MM.1S (cell line): ENCODE measurements around the gene HSPA1A.
"Not testable (repeated sequence)": the region's sequence is repeated elsewhere in the genome, so short reads cannot be mapped to it uniquely, and the experiment has no call there.

Source experiments
- DNase-seq: peaks from one replicate; pipeline ENCODE4 v3.0.0-alpha.2; 2015
- H2AFZ ChIP-seq: fragments of 300-600 bp; sonication (generic); 2 replicates; pipeline ENCODE4 v1.6.0; 2016; ENCODE audit warnings: antibody characterized with exemption, low read length
- H3F3A ChIP-seq: fragments of 300-600 bp; sonication (generic); 2 replicates; pipeline ENCODE4 v1.6.1; 2016; ENCODE audit warnings: mild to moderate bottlenecking, antibody characterized with exemption, low read length, moderate library complexity, mixed read lengths; ENCODE audit not compliant: insufficient read depth
- H3K27ac ChIP-seq: fragments of 300-600 bp; sonication (generic); 2 replicates; pipeline ENCODE4 v1.5.1; 2016; ENCODE audit warnings: mild to moderate bottlenecking, low read length
- H3K27me3 ChIP-seq: fragments of 300-600 bp; sonication (generic); replicated peaks from 2 replicates; pipeline ENCODE4 v1.6.0; 2016; ENCODE audit warnings: low read length; ENCODE audit not compliant: insufficient read depth
- H3K36me3 ChIP-seq: fragments of 300-600 bp; sonication (generic); replicated peaks from 2 replicates; pipeline ENCODE4 v1.6.1; 2016; ENCODE audit warnings: mild to moderate bottlenecking, low read length, mixed read lengths; ENCODE audit not compliant: insufficient read depth
- H3K4me1 ChIP-seq: fragments of 300-600 bp; sonication (generic); 2 replicates; pipeline ENCODE4 v1.6.1; 2016; ENCODE audit warnings: low read length, mixed read lengths
- H3K4me2 ChIP-seq: fragments of 300-600 bp; sonication (generic); 2 replicates; pipeline ENCODE4 v1.6.0; 2016; ENCODE audit warnings: low read depth, low read length
- H3K4me3 ChIP-seq: fragments of 300-600 bp; sonication (generic); 2 replicates; pipeline ENCODE4 v1.5.1; 2016; ENCODE audit warnings: low read length, mixed read lengths
- H3K79me2 ChIP-seq: fragments of 300-600 bp; sonication (generic); 2 replicates; pipeline ENCODE4 v1.6.1; 2016; ENCODE audit warnings: mixed run types, low read length, mixed read lengths
- H3K9ac ChIP-seq: fragments of 300-600 bp; sonication (generic); 2 replicates; pipeline ENCODE4 v1.6.1; 2016; ENCODE audit warnings: low read length, mixed read lengths
- H3K9me2 ChIP-seq: fragments of 300-600 bp; sonication (generic); replicated peaks from 2 replicates; pipeline ENCODE4 v1.6.1; 2016; ENCODE audit warnings: mild to moderate bottlenecking, low read length, mixed read lengths; ENCODE audit not compliant: insufficient read depth
- H3K9me3 ChIP-seq: fragments of 300-600 bp; sonication (generic); replicated peaks from 2 replicates; pipeline ENCODE4 v1.6.1; 2016; ENCODE audit warnings: mild to moderate bottlenecking, low read length, mixed read lengths; ENCODE audit not compliant: insufficient read depth
- H4K20me1 ChIP-seq: fragments of 300-600 bp; sonication (generic); 2 replicates; pipeline ENCODE4 v1.6.1; 2016; ENCODE audit warnings: mild to moderate bottlenecking, low read length, moderate library complexity, mixed read lengths; ENCODE audit not compliant: insufficient read depth
- EZH2 ChIP-seq: fragments of 300-600 bp; sonication (generic); optimal IDR thresholded peaks from 2 replicates; pipeline ENCODE3; 2017; ENCODE audit warnings: low read depth, mild to moderate bottlenecking, antibody characterized with exemption, low read length, mixed read lengths
- EZH2phosphoT487 ChIP-seq: fragments of 300-600 bp; sonication (generic); IDR thresholded peaks from 2 replicates; pipeline ENCODE4 v1.6.1; 2018; ENCODE audit warnings: antibody characterized with exemption, low read length
- TF ChIP-seq, protein P1 (sequence below): fragments of 300-600 bp; sonication (generic); IDR thresholded peaks from 2 replicates; pipeline ENCODE4 v1.5.1; 2016; ENCODE audit warnings: antibody characterized with exemption, low read length, mixed read lengths

HSPA1A gene

DNA sequence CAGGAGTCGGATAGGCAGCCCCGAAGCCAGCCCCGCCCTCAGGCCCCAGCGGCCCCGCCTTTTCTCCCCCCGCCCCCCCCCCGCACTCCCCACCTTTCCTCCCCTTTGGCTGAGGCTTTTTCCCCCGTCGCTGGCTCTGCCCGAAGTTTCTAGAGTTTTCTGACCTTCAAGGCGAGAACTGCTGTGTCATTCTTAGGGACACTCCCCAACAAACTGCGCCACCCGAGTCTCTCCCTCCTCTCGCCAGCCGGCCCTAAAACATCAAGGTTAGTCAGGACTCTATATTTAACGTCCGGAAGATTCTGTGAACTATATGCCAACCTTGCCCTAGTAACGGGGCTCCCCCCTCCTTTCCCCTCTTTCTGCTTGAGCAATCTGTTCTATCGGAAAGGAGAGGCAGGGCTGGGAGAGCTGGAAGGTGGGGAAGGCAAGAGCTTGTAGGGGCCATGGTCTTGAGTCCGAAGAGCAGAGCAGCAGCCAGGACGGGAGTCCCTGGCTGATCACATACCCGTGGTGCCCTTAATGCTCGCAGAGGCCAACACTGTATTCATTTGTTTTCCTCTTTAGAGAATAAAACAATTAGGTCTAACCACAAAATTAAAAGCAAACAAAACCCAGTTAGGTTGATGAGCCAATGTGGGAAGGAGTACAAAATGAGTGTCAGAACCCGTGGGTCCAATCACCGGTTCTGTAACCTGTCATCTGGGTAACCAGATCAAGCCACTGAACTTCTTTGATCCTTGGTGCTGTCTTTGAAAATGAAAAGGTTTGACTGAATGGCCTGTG lies 6.9 kb downstream of the HSPA1A start:
- Histone ChIP-seq H3K79me2 (peaks cover 6% of the 10 kb centered on the region), H3K9me3 (no peaks in the 10 kb centered on the region), H3K27me3 (no peaks in the 10 kb centered on the region), H3K36me3 (no peaks in the 10 kb centered on the region), H3K4me2 (peak overlapping the region; percentile 81), H4K20me1 (no peaks in the 10 kb centered on the region), H2AFZ (peak overlapping the region; percentile 91), H3K4me1 (peaks cover 19% of the 10 kb centered on the region; the same call in 1 of the 2 replicates), H3K27ac (peak overlapping the region; percentile 96), H3K9me2 (no peaks in the 10 kb centered on the region), H3K9ac (peak overlapping the region; percentile 88), H3K4me3 (peak overlapping the region; percentile 93), H3F3A (peaks cover 25% of the 10 kb centered on the region)
- DNase-seq, result peak; percentile 86
- TF ChIP-seq EZH2phosphoT487 (no peak), EZH2 (no peak)
- TF ChIP-seq, protein P1, sequence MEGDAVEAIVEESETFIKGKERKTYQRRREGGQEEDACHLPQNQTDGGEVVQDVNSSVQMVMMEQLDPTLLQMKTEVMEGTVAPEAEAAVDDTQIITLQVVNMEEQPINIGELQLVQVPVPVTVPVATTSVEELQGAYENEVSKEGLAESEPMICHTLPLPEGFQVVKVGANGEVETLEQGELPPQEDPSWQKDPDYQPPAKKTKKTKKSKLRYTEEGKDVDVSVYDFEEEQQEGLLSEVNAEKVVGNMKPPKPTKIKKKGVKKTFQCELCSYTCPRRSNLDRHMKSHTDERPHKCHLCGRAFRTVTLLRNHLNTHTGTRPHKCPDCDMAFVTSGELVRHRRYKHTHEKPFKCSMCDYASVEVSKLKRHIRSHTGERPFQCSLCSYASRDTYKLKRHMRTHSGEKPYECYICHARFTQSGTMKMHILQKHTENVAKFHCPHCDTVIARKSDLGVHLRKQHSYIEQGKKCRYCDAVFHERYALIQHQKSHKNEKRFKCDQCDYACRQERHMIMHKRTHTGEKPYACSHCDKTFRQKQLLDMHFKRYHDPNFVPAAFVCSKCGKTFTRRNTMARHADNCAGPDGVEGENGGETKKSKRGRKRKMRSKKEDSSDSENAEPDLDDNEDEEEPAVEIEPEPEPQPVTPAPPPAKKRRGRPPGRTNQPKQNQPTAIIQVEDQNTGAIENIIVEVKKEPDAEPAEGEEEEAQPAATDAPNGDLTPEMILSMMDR, result no peak

DNA sequence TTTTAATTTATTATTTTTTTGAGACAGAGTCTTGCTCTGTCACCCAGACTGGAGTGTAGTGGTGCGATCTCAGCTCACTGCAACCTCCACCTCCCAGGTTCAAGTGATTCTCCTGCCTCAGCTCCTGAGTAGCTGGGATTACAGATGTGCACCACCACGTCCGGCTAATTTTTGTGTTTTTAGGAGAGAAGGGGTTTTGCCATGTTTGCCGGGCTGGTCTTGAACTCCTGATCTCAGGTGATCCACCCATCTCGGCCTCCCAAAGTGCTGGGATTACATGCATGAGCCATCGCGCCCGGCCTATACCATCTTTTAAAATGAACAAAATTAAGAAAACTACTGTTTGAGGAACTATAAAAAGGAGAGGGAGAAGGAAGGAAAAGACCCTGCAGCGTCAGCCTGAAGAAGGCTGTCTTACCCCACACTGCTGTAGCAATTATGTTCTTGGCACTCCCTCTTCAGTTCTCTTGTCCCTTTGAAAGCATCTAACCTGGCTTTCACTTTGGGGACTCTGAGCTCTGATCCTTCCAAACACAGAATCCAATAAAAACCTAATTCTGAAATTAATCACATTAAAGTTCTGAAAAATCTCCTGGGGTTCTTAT lies 8.4 kb downstream of the HSPA1A start:
- H3K27ac ChIP-seq, H3K4me2 ChIP-seq, H3K4me3 ChIP-seq, H4K20me1 ChIP-seq, H3K9me3 ChIP-seq, DNase-seq, H3K27me3 ChIP-seq, H3K36me3 ChIP-seq, H3K9ac ChIP-seq, H2AFZ ChIP-seq, H3K9me2 ChIP-seq: not testable (repeated sequence)
- Histone ChIP-seq H3K79me2 (peaks cover 11% of the 10 kb centered on the region), H3F3A (peaks cover 25% of the 10 kb centered on the region), H3K4me1 (peaks cover 19% of the 10 kb centered on the region; the same call in 1 of the 2 replicates)

DNA sequence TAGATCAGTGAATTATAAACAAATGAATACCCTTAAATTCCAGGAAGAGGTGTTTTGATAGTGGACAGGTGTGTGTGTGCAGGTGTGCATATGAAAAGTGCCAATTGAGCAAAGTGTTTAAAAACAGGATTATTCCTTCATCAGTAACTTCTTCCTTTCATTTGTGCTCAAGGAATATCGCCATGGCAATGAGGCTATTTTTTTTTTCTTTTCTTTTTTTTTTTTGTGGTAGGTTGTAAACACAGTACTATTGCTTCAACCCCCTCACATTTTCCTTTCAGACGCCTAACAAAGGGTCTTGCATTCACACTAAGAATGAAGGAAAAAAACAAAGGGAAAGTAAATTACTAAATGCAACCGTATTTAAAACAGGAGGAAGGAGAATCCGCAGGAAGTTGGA lies 10.2 kb downstream of the HSPA1A start:
- H3F3A ChIP-seq, result peaks cover 34% of the 10 kb centered on the region
- peaks cover 19% of the 10 kb centered on the region; the same call in 1 of the 2 replicates for H3K4me1 ChIP-seq
- no peak overlapping the region for H3K9ac ChIP-seq
- no peaks in the 10 kb centered on the region for H3K36me3 ChIP-seq
- H4K20me1 ChIP-seq, result no peaks in the 10 kb centered on the region; the same call in 1 of the 2 replicates
- no peak overlapping the region for H2AFZ ChIP-seq
- no peaks in the 10 kb centered on the region for H3K27me3 ChIP-seq
- H3K27ac ChIP-seq, result no peak overlapping the region
- no peak for DNase-seq
- H3K79me2 ChIP-seq, result peaks cover 22% of the 10 kb centered on the region
- no peak overlapping the region for H3K4me3 ChIP-seq
- no peaks in the 10 kb centered on the region for H3K9me2 ChIP-seq
- no peak overlapping the region for H3K4me2 ChIP-seq
- no peaks in the 10 kb centered on the region for H3K9me3 ChIP-seq
- TF ChIP-seq, protein P1, result no peak
- TF ChIP-seq EZH2 (no peak), EZH2phosphoT487 (no peak)
